ENCODE measurements around the gene CD48. TPM values are rescaled to one million over a fixed set of nuclear protein-coding genes. Genes with fewer than 3 reads are reported as not detected.
"Not testable (repeated sequence)": the region's sequence is repeated elsewhere in the genome, so short reads cannot be mapped to it uniquely, and the experiment has no call there.

Gene CD48
- total RNA-seq, 1 donor from 2014 or later: not detected

DNA sequence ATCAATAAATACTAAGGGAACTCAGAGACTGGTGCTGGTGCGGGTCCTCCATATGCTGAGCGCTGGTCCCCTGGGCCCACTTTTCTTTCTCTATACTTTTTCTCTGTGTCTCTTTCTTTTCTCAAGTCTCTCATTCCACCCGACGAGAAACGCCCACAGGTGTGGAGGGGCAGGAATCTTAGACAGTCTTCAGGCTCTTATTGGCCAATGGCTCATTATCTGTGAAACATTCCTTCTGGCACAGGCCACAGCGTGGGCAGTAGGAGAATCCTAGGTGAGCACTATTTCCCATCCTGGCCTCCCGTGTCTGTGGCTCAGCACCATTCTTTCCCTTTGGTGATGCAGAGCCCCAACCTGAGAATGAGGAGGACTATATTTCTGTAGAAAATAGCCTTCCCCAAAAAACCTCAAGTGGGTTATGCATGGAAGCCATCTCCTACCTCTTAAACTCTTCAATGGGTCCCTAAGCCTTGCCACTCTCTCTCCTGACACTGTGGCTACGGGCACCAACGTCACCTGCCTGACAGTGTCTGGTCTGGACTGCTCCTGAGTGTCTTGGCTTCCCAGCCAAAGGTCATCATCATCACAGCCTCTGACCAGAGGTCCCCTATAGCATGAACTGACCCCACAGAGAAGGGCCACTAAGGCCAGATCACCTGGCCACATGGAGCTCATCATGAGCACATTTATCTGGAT lies 58.5 kb downstream of the CD48 start:
- Mint-ChIP-seq H3K27ac (peak overlapping the region; percentile 73), H3K4me1 (ENCODE audit: unreplicated experiment) (peaks cover 20% of the 10 kb centered on the region), H3K4me3 (no peak overlapping the region), H3K36me3 (no peaks in the 10 kb centered on the region), H3K27me3 (peaks cover 17% of the 10 kb centered on the region), H3K9me3 (no peaks in the 10 kb centered on the region)
- DNase-seq (ENCODE audit: extremely low spot score, unreplicated experiment): no peak
- TF ChIP-seq, protein P1, sequence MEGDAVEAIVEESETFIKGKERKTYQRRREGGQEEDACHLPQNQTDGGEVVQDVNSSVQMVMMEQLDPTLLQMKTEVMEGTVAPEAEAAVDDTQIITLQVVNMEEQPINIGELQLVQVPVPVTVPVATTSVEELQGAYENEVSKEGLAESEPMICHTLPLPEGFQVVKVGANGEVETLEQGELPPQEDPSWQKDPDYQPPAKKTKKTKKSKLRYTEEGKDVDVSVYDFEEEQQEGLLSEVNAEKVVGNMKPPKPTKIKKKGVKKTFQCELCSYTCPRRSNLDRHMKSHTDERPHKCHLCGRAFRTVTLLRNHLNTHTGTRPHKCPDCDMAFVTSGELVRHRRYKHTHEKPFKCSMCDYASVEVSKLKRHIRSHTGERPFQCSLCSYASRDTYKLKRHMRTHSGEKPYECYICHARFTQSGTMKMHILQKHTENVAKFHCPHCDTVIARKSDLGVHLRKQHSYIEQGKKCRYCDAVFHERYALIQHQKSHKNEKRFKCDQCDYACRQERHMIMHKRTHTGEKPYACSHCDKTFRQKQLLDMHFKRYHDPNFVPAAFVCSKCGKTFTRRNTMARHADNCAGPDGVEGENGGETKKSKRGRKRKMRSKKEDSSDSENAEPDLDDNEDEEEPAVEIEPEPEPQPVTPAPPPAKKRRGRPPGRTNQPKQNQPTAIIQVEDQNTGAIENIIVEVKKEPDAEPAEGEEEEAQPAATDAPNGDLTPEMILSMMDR (conservative IDR thresholded peaks at IDR 0.05): no peak

DNA sequence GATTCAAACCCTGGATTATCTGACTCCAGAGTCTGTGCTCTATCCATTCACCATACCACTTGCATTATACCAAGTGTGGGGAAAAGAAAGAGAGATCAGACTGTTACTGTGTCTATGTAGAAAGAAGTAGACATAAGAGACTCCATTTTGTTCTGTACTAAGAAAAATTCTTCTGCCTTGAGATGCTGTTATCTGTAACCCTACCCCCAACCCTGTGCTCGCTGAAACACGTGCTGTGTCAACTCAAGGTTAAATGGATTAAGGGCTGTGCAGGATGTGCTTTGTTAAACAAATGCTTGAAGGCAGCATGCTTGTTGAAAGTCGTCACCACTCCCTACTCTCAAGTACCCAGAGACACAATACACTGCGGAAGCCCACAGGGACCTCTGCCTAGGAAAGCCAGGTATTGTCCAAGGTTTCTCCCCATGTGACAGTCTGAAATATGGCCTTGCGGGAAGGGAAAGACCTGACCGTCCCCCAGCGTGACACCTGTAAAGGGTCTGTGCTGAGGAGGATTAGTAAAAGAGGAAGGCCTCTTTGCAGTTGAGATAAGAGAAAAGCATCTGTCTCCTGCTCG lies 59.5 kb downstream of the CD48 start:
- peaks cover 20% of the 10 kb centered on the region for H3K27me3 Mint-ChIP-seq

DNA sequence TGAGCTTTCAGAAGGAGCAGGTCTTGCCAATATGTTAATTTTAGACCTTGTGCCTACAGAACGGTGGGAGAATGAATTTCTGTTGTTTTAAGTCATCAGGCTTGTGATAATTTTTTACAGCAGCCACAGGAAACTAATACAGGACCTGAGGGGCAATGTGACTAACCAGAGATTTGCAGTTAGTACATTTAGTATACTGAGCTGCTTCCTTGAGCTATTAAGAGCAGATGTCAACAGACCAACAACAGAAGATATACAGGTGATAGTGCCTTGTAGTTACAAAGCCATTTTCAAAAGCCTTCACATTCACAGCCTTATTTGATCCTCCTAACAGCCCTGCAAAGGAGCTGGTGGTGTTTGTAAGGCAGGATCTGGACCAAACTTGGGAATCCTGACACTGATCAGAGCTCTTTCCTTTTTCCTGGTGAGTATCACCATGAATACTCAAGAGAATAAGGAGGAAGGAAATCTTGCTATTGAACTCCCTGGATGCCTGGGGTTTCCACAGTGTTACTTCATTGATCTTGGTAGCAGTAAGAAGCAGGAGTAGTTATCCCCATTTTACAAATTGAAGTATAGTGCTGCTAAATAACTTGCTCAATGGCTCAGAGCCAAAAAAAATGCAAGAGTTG lies 60.1 kb downstream of the CD48 start:
- peaks cover 20% of the 10 kb centered on the region for H3K4me1 Mint-ChIP-seq (ENCODE audit: unreplicated experiment)
- peaks cover 18% of the 10 kb centered on the region for H3K27me3 Mint-ChIP-seq
- TF ChIP-seq, protein P1 (conservative IDR thresholded peaks at IDR 0.05): no peak

More for the DNA sequence above, 59.5 kb downstream of the CD48 start:
- not testable (repeated sequence) for H3K36me3 Mint-ChIP-seq; DNase-seq (ENCODE audit: extremely low spot score, unreplicated experiment); H3K9me3 Mint-ChIP-seq; H3K4me3 Mint-ChIP-seq
- H3K27ac Mint-ChIP-seq: peak overlapping the region; percentile 73
- peaks cover 20% of the 10 kb centered on the region for H3K4me1 Mint-ChIP-seq (ENCODE audit: unreplicated experiment)

DNA sequence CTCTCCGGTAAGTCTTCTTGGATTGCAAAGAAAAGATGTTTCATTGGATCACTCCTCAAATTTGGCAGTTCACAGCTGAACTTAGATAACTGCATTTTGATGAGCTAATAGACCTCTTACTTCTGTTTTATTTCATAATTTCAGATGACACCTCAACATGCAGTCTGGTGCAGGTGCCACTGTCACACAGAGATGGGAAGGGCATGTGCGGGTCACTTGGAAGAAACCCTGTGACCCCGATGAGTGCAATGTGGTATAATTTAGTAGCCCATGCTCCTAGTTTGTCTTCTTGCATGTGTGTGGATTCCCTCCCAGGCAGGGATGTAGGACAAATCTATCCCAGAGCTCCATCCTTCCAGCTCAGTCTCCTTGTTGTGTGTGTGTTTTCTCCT lies 64.3 kb downstream of the CD48 start:
- TF ChIP-seq, protein P1 (conservative IDR thresholded peaks at IDR 0.05): no peak
- H3K27ac Mint-ChIP-seq: no peak overlapping the region
- no peaks in the 10 kb centered on the region for H3K9me3 Mint-ChIP-seq
- peaks cover 16% of the 10 kb centered on the region for H3K27me3 Mint-ChIP-seq
- H3K4me1 Mint-ChIP-seq (ENCODE audit: unreplicated experiment): peaks cover 12% of the 10 kb centered on the region
- DNase-seq (ENCODE audit: extremely low spot score, unreplicated experiment): no peak
- no peaks in the 10 kb centered on the region for H3K36me3 Mint-ChIP-seq
- no peak overlapping the region for H3K4me3 Mint-ChIP-seq

More for the DNA sequence above, 60.1 kb downstream of the CD48 start:
- no peak for DNase-seq (ENCODE audit: extremely low spot score, unreplicated experiment)
- Mint-ChIP-seq H3K9me3 (no peaks in the 10 kb centered on the region), H3K36me3 (no peaks in the 10 kb centered on the region), H3K27ac (peak overlapping the region; percentile 73), H3K4me3 (no peak overlapping the region)

DNA sequence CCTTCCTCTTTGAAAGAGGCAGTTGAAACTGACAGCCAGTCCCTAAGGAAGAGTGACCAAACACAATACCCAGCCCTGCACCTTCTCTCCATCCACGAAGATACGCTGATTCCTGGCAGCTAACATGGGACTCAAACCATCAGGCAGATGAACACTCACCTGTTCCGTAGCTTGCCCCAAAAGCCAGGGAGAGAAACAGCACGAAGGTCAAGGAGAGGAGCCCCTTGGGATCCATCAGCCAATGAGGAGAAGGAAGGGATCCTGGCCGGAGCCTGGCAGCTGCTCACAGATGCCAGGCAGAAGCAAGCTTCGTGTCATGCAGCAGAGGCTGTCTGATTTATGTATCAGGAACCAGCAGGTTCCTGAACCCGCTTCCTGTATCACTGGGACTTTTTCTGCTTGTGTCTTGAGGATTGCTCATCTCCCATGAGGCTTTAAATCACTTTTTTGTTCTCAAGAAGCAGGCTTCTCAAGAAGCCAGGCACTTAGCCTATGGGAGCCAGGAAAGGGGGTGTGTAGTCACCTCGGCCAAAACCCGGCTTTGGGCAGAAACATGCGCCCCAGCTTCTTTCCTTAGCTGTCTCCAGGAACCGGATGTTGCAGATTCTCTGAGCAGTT lies 64.8 kb downstream of the CD48 start, which contains the start of gene SLAMF1:
Gene SLAMF1 (minus strand): TSS at position 334 of the 618 bp plus-strand sequence. CDS start 99 bp downstream, at position 235.
- DNase-seq (ENCODE audit: extremely low spot score, unreplicated experiment): no peak
- H3K27me3 Mint-ChIP-seq: peaks cover 16% of the 10 kb centered on the region
- H3K4me3 Mint-ChIP-seq: no peak within 1 kb of the TSS
- H3K4me1 Mint-ChIP-seq (ENCODE audit: unreplicated experiment): peaks cover 7% of the 10 kb centered on the region
- TF ChIP-seq, protein P1 (conservative IDR thresholded peaks at IDR 0.05): no peak
- H3K9me3 Mint-ChIP-seq: no peaks in the 10 kb centered on the region
- no peak within 1 kb of the TSS for H3K27ac Mint-ChIP-seq
- H3K36me3 Mint-ChIP-seq: no peaks in the 10 kb centered on the region

Data from type B pancreatic cell (in vitro differentiated cells).